GM21381 (cell line): ENCODE measurements around the gene USP25.

Experiments used
- ATAC-seq: cut with Tn5 transposase; IDR thresholded peaks from one replicate; pipeline ENCODE4 v1.9.1; 2021; ENCODE audit warnings: mild to moderate bottlenecking, moderate library complexity; ENCODE audit not compliant: unreplicated experiment

USP25 gene, protein sequence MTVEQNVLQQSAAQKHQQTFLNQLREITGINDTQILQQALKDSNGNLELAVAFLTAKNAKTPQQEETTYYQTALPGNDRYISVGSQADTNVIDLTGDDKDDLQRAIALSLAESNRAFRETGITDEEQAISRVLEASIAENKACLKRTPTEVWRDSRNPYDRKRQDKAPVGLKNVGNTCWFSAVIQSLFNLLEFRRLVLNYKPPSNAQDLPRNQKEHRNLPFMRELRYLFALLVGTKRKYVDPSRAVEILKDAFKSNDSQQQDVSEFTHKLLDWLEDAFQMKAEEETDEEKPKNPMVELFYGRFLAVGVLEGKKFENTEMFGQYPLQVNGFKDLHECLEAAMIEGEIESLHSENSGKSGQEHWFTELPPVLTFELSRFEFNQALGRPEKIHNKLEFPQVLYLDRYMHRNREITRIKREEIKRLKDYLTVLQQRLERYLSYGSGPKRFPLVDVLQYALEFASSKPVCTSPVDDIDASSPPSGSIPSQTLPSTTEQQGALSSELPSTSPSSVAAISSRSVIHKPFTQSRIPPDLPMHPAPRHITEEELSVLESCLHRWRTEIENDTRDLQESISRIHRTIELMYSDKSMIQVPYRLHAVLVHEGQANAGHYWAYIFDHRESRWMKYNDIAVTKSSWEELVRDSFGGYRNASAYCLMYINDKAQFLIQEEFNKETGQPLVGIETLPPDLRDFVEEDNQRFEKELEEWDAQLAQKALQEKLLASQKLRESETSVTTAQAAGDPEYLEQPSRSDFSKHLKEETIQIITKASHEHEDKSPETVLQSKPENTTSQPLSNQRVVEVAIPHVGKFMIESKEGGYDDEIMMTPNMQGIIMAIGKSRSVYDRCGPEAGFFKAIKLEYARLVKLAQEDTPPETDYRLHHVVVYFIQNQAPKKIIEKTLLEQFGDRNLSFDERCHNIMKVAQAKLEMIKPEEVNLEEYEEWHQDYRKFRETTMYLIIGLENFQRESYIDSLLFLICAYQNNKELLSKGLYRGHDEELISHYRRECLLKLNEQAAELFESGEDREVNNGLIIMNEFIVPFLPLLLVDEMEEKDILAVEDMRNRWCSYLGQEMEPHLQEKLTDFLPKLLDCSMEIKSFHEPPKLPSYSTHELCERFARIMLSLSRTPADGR

DNA sequence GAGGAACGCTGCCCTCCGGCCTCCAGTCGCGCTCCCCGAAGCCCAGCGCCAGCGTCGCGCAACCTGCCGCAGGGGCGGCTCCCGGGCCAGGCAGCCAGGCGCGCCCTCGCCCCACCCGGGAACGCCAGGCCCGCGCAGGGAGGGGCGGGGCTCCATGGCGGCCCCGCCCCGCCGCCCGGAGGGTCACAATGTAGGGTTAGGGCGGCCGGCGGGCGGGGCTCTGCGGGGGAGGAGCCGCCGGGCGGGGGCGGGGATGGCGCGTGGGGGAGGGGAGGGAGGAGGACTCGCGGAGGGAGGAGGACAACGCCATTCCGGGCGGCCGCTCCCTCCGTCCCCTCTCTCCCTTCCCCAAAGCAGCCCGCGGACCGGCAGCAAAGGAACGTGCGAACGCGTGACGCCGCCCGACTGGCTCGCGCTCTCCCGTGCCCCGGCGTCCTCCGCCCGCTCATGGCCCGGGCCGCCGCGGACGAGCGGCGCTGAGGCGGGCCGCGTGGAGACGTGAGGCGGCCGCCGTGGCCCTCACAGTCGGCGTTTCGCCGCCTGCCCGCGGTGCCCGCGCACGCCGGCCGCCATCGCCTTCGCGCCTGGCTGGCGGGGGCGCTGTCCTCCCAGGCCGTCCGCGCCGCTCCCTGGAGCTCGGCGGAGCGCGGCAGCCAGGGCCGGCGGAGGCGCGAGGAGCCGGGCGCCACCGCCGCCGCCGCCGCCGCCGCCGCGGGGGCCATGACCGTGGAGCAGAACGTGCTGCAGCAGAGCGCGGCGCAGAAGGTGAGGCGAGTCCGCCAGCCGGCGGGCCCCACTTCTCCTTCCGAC lies at the start of gene USP25:
TSS of gene USP25 (plus strand) at position 309 of the 810 bp plus-strand sequence. CDS start at position 721, 412 bp downstream.
- peak; percentile 71 for ATAC-seq

DNA sequence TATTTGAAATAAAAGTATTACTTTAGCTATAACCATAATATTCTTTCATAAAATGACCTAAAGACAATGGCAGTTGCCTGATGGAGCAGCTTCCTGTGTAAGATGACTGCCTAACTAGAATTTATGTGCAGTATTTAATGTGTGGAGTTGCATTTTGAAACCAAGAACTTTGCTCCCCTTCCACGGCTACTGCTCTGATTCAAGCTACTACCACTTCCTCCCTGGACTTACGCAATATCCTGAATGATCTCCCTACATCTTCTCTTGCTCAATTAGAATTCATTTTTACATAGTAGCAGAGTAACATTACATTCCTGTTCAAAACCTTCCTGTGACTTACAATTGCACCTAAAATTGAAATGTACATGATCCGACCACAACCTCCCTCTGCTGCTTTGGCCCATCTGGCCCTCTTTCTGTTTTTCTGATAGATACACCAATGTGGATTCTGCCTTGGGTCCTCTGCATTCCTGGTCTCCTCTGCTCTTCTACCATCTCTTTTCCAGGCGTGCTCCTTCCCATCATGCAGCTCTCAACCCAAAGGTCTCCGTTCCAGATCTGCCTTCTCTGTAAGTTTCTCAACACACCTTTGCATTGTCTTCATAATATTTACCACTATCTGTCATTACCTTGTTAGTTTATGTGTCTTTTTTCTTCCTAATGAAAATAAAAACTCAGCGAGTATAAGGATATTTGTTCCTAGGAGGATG lies 47.4 kb upstream of the USP25 start:
- no peak for ATAC-seq

DNA sequence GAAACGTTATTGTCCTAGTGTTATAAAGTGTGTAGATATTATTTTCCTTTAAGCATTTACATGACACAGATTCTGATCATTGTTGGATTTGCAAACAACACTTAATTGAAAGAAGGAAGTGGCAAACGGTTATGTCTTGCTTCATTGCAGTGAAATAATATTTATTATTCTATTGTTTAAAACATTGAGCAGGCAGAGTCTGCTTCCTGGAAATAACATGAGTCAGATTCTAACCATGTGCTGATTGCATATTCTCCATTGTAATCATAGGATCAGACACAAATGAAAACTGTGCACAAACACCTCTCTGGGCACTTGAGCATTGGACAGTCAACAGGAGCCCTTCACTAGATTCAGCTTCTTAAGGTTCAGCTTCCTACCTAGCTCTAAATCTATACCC lies 46.8 kb upstream of the USP25 start:
- no peak for ATAC-seq

DNA sequence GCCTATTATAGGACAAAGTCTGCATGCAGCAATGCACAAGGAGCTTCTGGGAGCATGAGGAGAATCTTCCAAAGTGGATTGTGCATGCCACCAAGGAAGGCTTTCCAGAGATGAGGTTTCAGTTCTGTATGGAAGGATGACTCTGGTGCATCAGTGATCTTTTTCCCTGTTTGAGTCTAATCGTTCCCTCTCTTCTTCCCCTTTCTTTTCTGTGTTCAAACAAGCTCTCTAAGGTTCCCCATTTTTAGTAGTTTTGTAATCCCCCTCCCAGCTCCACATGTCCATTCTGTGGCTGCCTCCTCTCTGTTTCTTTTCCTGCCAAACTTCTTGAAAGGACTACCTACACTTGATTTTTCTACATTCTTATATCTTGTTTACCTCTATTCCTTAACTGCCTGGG lies 43.3 kb upstream of the USP25 start:
- no peak for ATAC-seq

DNA sequence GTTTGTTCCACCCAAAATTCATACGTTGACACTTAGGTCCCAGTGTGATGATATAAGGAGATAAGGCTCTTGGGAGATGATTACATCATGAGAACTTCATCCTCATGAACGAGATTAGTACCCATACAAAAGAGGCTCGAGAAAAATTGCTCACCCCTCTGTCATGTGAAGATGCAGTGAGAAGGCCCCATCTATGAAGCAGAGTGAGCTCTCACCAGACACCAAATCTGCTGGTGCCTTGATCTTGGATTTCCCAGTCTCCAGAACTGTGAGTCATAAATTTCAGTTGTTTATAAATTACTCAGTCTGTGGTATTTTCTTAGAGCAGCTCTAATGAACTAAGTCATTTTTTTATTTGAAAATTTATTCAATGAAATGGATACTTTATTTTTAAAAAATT lies 42.6 kb upstream of the USP25 start:
- ATAC-seq, result no peak

DNA sequence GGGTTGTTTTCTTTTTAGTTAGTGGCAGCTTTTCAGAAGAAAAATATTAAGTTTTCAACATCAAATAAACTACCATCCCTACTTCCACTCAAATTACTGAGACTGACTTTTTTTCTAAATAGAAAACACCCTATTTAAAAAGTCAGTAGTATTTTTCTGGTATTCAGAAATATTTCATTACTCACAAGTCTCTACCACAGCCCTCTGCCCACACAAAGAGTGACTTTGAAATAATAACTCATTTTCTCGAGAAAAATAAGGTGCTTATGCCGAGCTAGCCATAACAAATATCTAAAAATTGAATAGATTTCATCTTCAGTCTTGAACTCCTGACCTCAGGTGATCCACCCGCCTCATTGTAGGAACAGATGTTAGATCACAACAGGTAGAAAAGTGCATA lies 41.8 kb upstream of the USP25 start:
- ATAC-seq, result no peak

DNA sequence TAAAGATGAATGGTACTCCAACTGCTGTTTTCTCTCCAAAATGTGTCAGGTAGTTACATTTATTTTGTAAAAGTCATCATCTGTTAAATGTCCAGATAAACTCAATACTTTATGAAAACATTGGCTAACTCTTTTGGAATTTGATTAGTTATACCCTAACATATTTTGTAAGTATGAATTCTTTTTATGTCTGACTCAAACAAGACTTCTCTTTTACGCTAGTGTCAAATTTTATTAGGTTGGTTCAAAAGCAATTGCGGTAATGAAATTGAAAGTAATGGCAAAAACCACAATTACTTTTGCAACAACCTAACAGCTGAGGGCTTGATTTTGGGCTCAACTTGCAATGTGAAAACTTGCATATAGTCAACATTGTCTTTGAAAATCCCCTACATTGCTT lies 41.0 kb upstream of the USP25 start:
- ATAC-seq, result no peak

DNA sequence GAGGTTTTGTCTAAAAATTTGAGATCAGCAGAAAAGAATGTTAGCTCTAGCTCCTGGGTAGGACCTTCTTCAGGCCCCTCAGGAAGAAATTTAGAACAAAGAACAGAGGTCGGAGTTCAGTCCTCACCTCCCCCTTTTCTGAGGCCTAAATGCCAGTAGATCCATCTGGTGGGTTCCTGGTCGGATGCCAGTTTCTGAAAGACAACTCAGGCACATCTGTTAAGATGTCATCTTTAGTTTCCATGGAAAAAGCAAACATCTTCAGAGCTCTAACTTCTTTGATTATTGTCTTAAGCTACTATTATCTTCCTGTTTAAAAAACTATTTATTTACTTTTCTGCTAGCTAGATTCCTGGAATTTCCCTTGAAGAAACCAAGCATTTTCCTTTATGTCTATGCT lies 37.1 kb upstream of the USP25 start:
- no peak for ATAC-seq

DNA sequence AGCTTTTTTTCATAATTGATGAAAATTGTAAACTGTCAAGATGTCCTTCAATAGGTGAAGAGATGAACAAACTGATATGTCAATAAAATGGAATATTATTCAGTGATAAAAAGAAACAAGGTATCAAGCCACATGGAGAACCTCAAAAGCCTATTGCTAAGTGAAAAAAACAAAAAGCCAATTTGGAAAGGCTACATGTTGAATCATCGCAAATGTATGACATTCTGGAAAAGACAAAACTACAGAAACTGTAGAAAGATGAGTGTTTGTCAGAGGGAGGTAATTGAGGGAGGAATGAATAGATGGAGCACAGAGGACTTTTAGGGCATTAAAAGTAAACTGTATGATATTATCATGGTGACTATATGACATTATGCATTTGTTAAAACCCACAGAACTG lies 34.5 kb upstream of the USP25 start:
- no peak for ATAC-seq

DNA sequence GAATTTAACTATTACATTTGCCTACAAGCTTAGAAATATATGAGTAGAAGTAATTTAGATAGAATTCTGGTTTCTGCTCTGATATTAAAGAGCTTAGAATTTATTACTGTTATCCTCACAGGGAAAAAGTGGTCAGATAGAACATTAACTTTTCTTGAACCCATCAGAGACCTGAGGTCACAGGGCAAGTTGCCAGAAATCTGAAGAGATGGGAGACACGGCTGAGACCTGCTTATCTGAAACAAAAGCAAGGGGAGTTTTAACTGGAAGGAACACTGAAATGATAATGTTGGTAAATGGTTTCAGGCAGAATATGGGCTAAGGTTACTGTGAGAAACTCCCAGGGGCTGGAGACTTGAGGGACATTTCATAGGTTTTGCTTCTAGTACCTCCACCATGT lies 28.0 kb upstream of the USP25 start:
- ATAC-seq, result no peak

DNA sequence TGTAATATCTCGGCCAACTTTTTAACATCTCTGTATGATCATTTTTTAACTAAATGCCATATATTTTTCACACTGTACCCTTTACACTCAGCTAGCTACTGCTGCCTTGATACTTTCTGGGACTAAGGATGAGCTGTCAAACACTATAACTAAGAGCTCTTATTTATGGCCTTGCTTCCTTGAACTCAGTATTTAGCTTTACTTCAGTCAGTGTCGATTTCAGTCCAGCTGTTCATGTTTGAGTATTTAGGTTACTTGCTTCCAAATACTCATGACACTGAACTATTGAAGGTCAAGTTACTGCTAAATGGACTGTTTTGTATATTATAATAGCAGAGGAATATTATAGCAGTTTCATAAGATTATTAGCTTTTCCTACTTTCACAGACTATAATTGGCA lies 25.9 kb upstream of the USP25 start:
- no peak for ATAC-seq

DNA sequence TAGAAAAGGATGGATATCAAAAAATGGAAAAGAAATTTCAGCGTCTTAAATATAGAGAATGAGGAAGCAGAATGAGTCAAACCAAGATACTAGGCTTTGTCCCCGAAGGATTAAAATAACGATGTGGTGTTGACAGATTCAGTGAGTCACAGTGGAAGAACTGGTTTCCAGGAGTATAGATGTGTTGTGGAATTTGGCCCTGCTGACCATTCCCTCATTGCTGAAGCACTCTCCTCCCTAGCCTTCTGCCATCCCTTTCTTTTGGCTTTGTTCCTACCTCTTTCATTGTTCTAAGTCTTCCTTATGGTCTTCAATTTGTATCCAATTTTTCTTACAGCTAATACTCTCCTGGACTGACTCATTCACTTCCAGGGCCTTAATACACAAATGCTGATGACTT lies 23.1 kb upstream of the USP25 start:
- ATAC-seq, result no peak

DNA sequence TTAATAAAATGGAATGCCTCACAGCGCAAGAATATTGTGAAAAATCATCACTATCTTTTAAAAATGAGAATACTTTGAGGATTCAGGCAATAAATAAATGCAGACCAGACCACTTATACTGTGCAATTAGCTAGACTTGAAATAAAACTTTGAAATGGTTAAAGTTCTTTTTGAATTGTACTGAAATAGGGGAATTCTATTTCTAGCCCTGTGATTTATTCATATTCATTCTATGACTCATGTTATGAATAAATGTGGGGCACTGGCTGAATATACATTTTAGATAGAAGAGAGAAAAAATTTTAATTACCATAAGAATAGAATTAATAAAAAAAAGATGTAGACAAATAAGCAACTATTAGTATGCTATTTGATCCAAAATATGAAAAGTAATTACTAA lies 16.4 kb upstream of the USP25 start:
- no peak for ATAC-seq

DNA sequence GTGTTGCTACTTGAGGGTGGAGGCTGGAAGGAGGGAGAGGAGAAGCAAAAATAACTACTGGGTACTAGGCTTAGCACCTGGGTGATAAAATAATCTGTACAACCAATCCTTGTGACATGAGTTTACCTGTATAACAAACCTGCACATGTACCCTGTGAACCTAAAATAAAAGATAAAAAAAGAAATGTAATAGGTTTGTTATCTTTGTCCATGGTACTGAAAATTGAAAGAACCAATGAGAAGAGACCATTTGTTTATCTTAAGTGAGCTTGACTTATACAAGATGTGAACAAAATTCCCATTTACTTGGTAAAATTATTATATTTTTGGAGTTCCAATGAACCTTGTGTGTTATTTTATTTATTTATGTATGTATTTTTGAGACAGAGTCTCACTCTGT lies 11.1 kb upstream of the USP25 start:
- ATAC-seq, result no peak

DNA sequence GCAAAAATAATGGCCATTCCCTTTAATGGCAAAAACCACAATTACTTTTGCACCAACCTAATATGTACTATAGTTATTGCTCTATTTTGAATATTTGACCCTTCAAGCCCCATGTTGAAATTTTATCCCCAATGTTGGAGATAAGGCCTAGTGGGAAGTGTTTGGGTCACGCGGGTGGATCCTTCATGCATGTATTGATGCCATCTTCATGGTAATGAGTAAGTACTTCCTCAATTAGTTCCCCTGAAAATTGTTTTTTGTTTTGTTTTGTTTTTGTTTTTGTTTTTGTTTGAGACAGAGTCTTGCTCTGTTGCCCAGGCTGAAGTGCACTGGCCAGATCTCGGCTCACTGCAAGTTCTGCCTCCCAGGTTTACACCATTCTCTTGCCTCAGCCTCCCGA lies 9.8 kb upstream of the USP25 start:
- no peak for ATAC-seq

DNA sequence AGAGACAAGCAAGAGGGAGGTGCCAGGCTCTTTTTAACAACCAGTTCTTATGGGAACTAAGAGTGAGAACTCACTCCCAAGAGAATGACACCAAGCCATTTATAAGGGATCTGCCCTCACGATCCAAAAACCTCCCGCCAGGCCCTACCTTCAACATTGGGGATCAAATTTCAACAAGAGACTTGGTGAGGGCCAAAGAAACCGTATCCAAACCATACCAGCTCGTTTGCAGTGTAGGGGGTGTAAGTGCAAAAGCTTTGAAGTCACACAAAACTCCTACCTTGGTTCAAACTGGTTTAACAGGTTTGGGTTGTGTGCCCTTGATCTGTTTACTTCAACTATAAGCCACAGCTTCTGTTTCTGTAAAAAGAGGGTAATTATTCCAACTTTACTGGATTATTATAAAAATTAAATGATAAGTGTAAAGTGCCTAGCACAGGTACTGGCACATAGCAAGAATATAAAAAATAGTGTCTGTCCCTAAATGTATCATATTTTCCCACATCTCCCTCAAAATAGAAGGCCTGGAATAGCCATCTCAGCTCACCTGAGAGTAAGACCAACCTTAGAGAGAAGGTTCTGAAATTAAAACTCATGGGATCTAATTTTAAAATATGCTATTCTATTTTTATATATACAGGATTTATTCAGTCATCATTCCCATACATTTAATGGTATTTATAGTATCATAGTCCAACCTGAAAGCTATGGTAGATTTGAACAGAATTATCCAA lies 7.0 kb upstream of the USP25 start:
- ATAC-seq, result no peak

DNA sequence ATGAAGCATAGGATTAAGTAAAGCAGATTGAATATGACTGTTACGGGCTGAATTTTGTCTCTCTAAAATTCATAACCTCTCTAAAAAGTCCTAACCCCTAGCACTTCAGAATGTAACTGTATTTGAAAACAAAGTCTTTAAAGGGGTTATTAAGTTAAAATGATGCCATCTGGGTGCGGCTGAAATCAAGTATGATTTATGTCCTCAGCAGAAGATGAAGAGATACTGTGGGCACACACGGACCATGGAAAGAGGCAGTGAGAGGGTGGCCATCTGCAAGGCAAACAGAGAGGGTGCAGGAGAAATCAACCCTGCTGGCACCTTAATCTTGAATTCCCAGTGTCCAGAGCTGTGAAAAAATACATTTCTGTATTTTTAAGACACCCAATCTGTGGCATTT lies 3.8 kb upstream of the USP25 start:
- ATAC-seq, result no peak

DNA sequence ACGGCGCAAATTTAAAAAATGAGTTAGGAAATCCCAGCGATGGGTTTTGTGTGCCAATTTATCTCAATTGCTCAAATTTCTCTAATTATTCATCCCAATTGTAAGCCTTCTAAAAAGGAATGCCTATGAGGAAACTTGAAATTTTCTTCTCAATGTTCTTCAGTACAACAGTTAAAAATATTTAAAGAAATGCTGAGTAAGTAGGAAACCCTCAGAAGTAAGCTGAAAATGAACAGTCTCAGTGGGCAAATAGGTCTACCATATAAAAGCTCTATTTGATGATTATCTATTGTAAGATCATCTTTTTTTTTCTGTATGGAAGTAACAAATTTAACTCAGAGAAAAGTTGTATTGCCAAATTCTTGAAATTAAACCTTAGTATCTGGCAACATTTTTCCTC lies 1.7 kb upstream of the USP25 start:
- ATAC-seq, result no peak

DNA sequence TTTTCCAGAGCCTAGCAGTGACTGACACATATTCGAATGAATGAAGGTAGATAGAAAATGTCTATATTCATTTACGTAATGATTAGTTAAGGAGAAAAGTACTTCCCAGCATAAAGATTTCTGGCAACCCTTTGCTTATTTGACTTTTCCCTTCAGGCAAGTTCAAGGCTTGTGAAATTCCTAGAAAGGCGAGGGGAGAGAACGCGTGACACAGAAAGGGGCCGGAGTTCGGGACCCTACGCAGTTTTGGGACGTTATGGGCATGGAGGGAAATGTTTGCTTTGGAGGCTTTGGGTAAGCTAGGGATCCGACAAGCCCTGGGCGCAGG lies 472 bp upstream of the USP25 start:
- no peak for ATAC-seq
